HPDE6-E6E7 (cell line): Measurements from ENCODE around the gene DUSP22.
"Not testable (repeated sequence)": the region's sequence is repeated elsewhere in the genome, so short reads cannot be mapped to it uniquely, and the experiment has no call there.

Source experiments
- DNase-seq: peaks from one replicate; pipeline ENCODE4 v3.0.0; 2011; ENCODE audit warnings: missing footprints; ENCODE audit errors: extremely low spot score

DUSP22 gene

GRCh38 chr6:291697-292505 lies at the start of gene DUSP22:
TSS of gene DUSP22 (plus strand) at chr6:292487. CDS start at chr6:292540, 53 bp downstream.
- peak; percentile 99 for DNase-seq

- DNase-seq: no peak
These were observed 45.9 kb upstream of the DUSP22 start for GRCh38 chr6:246352-246751.

DNA sequence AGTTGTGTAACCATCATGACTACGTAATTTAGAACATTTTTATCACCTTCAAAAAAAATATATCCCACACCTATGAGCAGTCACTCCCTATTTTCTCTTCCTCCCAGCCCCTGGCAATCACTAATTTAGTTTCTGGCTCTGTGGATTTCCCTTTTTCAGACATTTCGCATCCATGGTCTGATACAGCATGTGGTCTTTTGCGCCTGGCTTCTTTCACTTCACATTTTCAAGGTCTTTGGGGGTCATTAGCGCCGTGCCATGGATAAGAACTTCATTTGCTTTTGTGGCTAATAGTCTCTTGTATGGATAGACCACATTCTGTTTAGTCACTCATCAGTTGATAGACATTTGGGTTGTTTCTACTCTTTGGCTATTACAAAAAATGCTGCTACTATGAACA lies 44.9 kb upstream of the DUSP22 start:
- no peak for DNase-seq

DNA sequence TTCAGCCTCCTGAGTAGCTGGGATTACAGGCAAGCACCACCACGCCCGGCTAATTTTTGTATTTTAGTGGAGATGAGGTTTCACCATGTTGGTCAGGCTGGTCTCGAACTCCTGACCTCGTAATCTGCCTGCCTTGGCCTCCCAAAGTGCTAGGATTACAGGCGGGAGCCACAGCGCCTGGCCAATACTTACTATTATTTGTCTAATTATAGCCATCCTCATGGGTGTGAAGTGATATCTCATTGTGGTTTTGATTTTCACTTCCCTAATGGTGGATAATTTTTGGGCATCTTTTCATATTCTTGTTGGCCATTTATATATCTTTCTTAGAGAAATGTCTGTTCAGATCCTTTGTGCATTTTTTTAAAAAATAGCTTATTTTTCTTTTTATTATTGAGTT lies 44.2 kb upstream of the DUSP22 start:
- DNase-seq: not testable (repeated sequence)

DNA sequence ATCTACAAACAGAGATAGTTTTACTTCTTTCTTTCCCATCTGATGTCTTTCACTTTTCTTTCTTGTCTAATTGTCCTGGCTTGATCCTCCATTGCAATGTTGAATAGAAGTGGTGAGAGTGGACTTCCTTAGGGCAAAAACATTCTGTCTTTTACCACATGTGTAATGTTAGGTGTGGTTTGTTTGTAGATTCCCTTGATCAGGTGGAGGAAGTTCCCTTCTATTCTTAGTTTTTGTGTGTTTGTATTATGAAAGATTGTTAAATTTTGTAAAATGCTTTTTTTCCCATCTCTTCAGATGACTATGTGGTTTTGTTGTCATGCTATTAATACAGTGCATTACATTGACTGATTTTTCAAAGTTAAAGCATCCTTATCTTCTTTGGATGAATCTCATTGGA lies 41.6 kb upstream of the DUSP22 start:
- no peak for DNase-seq

DNA sequence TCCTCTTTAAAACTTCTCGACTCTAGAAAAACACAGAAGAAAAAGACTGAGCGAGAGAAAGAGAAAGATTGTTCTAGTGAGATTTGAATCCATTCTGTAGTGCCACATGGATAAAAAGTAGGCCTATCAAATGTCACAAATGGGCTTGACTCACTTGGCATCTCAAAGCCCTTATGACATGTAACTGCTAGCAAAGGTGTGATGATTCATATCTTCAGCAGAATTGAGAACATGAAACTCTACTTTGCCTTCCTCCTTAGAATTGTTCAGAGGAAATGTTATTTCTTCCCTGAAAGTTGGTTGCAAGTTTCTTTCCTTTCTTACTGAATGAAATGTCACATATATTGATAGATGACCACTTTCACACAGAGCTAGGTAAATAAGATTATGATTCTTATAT lies 40.4 kb upstream of the DUSP22 start:
- peak; percentile 75 for DNase-seq

DNA sequence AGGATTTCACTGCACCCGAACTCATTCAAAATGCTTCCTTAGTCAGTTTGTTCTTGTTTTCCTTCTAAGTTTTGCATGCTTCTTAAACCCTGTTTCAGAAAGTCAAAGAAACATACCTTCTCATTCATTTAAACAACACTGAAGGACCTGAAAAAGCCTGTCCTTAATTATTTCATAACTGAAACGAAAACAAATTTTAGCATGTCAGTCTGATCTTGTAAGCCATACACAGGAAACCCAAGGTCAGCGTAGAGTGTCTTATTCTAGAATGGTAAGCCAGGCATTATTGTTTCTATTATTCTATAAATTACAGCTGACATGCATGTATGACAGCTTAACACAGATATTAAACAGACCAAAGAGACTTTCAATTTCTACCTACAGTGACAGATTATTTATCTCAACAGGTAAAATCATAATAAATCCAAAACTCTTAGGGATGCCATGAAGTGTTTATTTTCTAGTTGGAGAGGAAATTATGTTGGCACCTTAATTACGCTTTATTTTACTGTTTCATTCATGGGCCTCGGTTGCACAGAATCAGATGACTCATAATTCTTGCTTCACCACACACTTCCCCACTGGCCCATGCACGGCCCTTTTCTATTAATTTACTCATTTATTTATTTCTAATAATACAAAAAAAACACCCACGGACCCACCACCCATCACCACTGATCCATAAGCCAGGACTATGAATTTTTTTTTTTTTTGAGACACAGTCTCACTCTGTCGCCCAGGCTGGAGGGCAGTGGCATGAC lies 39.3 kb upstream of the DUSP22 start:
- DNase-seq: peak; percentile 27

- no peak for DNase-seq
These were observed 38.3 kb upstream of the DUSP22 start for GRCh38 chr6:254016-254415.

DNA sequence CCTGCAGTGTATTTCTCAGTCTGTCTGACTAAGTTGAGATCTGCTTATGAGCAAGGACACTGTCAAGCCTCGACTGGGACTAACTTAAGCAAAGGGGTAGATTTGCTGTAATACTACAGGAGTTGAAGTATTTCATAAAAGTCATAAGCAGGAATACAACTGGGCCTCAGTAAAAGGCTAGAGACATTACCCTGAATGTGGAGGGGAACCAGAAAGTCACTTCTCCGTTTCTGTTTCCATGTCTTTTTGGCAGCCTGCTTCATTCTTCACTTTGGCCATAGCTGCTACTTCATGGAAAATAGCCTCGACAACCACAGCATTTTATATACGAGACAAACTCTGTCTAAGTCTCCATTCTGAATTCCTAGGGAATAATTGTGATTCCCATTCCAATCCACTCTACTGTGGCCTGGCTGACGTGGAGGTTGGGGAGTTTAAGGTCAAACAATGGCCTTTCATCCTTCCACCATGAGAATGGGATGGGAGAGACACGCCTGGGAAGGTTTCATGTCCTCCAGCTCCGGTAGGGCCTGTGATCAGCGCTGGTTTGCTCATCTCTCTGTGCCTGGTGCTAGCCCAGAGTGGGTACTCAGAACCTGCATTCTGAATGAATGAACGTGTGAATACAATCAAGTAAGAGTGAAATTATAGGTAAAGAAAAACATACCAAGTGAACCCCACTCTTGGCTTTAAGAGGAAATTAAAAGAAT lies 37.1 kb upstream of the DUSP22 start:
- no peak for DNase-seq

DNA sequence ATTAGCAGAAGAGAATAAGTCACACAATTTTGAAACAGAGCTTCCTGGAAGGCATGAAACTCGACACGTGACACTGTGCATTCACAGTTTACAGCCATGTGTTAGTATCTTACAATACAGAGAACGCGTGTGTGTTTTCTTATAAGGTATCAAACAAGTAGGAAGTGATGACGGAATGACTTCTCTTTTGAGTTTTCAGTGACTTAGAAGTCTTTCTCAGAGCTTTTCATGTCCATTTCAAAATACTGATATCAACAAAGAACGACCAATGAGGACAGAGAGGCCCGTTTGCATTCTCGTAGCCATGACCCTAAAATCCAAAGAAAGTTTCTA lies 36.6 kb upstream of the DUSP22 start:
- DNase-seq: no peak

DNA sequence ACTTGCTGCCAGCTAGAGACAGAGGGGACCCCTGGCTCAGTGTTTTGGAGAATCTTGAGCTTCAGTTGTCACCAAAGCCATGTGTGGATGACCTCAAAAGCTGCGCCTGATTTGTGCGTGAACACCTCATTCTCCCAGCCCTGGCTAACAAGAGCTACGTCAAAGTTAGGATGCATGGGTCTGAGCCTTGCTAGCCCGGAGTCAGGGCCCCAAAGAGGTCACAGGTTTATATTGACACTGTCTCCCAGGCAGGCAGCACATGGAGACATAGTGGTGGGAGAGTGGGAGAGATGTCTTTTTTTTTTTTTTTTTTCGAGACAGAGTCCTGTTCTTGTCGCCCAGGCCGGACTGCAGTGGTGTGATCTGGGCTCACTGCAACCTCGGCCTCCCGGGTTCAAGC lies 36.1 kb upstream of the DUSP22 start:
- no peak for DNase-seq

DNA sequence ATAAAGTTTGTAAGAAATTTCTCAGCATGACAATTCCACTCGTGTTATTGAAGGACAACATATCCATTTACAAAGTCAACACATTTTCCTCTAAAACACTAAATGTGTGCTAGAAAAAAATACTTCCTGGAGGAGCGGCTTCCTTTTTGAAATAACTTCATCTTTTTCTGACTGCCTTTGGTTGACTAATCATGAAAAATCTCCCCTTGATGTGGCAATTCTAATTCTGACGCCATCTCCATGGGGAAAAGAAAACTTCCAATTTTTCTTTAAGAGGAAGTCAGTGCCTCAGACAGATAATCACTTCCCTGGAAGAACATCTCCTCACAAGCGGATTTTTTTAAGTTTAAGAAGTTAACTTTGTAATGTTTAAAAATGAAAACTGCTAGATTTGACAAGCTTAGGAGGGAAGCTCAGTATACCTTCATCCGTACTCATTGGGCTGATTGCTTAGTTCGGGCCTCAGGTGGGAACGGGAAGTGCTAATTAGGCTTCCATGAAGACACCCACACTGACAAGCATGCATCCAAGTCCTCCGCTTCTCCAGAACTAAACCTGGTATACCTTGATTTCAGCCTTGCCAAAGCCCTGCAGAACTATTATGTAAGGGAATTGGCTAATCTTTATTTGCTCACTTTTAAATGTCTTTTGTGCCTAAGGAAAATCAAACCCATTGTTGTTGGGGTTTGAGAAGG lies 35.1 kb upstream of the DUSP22 start:
- peak; percentile 58 for DNase-seq

DNA sequence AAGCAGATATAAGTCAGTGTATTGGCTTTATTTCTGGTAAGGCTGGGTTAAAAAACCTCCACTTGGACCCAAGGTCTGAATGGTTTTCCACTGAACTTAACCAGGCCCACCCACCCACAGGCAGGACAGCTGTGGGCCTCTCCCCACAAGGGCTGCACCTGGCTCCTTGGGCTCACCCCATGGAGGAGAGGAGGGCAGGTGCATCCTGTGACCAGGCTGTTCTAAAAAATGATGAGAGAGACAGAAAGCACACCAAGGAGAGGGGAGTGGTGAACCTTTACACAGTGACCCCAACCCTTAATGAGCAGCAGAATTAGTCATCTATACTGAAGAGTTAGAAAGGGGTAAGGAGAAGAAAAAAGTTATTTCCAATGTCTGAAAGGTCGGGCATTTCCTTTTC lies 34.5 kb upstream of the DUSP22 start:
- no peak for DNase-seq

DNA sequence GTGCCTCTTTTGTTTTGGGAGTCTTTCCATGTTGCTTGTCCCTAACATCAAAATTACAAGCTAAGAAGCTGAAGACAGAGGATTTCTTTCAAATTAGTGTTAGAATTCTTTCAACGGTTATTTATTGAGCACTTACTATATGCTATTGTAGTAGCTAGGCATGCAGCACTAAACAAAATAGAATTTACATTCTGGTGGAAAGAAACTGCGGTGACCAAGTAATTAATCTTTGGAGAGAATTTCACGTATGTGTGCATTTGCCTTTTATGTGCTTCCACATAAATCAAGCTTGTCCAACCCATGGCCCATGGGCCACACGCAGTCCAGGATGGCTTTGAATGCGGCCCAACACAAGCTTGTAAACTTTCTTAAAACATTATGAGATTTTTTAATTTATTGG lies 33.0 kb upstream of the DUSP22 start:
- DNase-seq: no peak

DNA sequence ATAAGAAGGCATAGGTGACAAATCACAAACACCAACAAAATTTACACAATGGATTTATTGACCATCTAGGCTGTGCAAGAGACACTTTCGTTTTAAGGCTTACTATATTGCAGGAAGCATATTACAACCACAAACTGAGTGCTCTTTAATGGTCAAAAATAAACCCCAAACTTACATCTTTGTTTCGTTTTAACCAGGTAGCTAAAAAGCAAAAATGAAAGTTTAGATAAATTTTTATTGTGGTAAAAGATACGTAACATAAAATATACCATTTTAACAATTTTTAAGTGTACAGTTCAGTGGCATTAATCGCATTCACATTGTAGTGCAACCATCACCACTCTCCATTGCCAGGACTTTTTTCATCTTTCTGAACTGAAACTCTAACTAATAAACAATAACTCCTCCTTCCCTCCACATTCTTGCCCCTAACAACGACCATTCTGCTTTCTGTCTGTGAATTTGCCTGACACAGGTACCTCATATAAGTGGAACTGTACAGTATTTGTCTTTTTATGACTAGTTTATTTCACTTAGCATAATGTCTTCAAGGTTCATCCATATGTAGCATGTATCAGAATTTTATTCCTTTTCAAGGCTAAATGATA lies 32.3 kb upstream of the DUSP22 start:
- no peak for DNase-seq

DNA sequence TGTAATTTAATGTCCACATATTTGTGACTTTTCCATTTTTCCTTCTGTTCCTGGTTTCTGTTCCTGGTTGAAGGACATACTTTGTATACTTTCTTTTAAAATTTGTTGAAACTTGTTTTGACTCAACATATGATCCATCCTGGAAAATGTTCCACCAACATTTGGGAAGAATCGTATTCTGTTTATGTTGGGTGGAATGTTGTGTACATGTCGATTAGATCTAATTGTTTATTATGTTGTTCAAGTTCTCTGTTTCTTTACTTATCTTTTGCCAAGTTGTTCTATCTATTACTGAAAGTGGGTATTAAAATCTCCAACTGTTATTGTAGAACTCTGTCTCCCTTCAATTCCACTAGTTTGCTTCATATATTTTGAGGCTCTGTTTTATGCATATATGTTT lies 27.7 kb upstream of the DUSP22 start:
- no peak for DNase-seq

GRCh38 chr6:268394-268935 lies 23.8 kb upstream of the DUSP22 start:
- DNase-seq: no peak

DNA sequence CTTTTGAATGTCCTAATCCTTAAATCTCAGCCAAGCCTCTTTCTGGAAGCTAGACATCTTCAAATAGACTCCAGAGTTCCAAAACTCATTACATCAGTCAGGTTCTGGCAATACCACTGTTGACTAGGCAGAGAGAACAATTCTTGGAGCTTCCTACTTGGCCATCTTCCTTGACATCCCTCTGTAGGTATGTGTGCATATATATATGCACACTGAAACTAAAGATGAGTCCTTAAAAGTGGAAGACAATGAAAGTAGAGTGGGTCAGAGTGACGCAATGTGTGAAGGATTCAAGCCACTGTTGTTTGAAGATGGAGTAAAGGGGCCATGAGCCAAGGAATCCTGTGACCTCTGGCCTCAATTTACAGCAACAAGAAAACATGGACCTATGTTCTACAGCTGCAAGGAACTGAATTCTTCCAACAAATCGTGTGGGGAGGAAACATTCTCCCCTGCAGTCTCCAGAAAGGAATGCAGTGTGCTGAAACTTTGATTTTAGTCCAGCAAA lies 18.7 kb upstream of the DUSP22 start:
- DNase-seq: no peak

- no peak for DNase-seq
These were observed 14.5 kb upstream of the DUSP22 start for GRCh38 chr6:277746-278145.

- no peak for DNase-seq
These were observed 13.8 kb upstream of the DUSP22 start for GRCh38 chr6:278494-278893.

- no peak for DNase-seq
These were observed 12.8 kb upstream of the DUSP22 start for GRCh38 chr6:279341-280029.
